Stimulated activated CD8-positive, alpha-beta memory T cell treated with anti-CD3 and anti-CD28 coated beads, Interleukin-7, amount 100 ng/mL, for 24 hours (primary cell): ENCODE measurements around the gene CTDP1.

ENCODE experiments used
- DNase-seq: peaks from one replicate; pipeline ENCODE4 v3.0.0-alpha.2; 2020; ENCODE audit warnings: low read depth

The CTDP1 gene

DNA sequence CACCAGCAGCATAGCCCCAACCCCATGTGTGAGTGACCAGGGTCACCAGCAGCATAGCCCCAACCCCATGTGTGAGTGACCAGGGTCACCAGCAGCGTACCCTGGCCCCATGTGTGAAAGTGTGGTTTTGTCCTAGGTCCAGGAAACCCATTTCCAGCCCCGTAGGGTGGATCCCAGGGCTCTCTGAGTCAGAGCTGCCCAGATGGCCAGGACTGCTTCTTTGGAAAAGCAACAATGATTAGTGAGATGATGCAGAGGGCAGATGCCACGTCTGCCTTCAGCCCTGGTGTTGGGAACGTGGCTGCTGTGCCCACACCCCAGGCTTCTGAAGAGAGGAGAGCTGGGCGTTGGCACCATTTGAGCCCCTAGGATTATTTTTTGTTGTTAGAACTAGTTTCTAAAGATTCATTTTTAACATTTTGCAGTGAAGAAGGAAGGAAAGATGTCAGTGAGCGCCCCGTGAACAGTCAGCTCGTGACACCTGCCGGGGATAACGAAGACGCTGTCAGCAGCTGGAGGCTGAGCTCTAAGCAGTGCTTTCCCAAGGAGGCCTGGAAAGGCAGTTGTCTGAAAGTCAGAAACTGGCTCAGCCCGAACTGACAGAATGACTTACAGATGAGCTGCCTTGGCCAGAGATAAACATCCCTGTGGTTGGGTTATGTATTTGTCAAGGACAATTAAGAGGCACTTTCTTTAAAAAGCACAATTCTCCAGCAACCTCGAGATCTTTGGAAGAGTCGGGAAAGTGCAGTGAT lies 86.1 kb downstream of the CTDP1 start:
- DNase-seq: no peak

GRCh38 chr18:79766308-79766707 lies 86.7 kb downstream of the CTDP1 start:
- no peak for DNase-seq

- no peak for DNase-seq
These were observed 89.1 kb downstream of the CTDP1 start for GRCh38 chr18:79768745-79769144.

DNA sequence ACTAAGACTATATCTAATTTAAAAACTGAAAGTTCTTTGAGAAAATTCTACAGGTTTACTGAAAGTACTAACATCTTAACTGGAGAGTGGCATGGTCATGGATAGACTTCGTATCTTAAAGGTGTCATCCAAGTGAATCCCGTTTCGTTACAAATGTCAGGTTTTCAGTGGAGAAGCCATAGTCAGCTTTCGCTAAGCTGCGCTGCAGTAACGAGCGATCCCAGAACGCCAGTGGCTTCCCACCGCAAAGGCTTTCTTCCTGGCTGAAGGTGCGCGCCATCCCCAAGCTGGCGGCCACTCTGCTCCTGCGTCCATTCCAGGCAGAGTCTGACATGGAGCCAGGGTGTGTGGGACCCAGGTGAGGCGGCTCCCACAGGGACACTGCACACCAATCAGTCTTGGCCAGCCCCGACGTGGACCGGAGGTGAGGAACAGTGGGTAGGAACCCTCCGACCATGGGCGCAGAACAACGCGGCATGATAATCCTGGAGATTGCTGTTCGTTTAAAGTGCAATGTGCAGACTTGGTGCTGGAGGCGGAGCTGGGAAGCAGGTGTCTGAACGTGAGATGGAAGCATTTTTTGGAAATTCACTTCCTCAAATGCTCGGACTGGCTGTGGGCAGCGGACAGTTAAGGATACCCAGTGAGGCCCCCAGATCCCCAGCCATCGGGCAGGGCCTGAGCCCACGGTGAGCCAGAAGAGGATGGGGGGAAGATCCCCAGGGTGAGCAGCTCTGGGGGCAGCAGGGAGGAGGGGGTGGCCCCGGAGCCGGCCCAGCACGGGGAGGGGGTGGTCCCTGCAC lies 90.3 kb downstream of the CTDP1 start:
- no peak for DNase-seq

GRCh38 chr18:79770501-79770815 lies 90.9 kb downstream of the CTDP1 start:
- no peak for DNase-seq

GRCh38 chr18:79770826-79771225 lies 91.2 kb downstream of the CTDP1 start:
- no peak for DNase-seq

- DNase-seq: no peak
These were observed 92.0 kb downstream of the CTDP1 start for GRCh38 chr18:79771446-79772107.

GRCh38 chr18:79772108-79772864 lies 92.7 kb downstream of the CTDP1 start:
- DNase-seq: no peak

DNA sequence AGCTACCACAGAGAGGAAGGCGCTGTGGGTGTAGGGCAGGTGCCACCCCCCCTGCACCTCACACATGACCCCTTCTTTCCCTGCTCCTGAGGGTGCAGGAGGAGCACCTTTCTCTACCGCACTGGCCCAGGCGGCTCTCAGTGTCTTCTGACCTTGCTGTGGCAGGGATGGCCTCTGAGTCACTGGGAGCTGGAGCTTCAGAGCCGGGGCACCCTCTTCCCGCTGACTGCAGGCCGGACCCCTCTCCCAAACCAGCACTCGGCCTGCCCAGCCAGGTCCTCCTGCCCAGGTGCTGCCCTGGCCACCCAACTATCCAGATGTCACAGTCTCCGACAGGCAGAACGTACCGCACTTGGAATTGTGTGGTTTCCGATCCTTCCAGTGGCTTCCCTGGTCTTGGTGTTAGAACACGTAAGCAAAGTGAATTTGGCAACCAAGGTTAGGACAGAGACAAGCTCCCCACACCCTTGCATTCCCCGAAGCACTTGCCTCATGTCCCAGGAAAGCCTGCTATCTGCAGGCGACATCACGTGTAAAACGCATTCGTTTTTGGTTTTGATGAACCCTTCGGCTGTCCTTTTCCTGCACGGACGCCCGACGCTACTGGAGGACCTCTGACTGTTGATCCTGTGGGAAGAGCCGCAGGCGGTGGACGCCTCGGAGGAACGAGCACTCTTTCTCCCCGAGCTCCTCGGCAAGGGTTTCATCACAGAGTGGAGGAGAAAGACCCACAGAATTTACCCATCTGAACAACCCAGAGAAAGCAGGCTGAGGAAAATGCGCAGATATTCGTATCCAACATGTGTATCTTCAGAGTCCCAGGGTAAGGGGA lies 93.5 kb downstream of the CTDP1 start:
- DNase-seq: no peak

DNA sequence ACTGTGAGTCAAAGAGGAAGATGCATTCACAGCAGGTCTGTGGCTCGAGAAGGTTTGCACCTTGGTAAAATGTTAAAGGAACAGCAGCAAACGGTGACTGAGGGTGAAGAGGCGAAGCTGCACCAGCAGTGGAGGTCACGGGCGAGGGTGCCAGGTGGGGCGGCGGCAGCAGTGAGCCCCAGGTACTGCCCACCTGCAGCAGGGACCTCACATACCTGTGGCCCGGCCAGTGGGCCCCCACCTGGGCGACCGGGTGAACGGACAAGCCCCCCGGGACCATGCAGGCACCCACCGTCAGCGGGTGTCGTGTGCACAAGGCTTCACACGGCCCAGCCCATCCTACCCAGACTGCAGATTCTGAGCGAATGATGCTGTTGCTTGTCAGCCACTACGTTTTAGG lies 94.5 kb downstream of the CTDP1 start:
- DNase-seq: no peak

DNA sequence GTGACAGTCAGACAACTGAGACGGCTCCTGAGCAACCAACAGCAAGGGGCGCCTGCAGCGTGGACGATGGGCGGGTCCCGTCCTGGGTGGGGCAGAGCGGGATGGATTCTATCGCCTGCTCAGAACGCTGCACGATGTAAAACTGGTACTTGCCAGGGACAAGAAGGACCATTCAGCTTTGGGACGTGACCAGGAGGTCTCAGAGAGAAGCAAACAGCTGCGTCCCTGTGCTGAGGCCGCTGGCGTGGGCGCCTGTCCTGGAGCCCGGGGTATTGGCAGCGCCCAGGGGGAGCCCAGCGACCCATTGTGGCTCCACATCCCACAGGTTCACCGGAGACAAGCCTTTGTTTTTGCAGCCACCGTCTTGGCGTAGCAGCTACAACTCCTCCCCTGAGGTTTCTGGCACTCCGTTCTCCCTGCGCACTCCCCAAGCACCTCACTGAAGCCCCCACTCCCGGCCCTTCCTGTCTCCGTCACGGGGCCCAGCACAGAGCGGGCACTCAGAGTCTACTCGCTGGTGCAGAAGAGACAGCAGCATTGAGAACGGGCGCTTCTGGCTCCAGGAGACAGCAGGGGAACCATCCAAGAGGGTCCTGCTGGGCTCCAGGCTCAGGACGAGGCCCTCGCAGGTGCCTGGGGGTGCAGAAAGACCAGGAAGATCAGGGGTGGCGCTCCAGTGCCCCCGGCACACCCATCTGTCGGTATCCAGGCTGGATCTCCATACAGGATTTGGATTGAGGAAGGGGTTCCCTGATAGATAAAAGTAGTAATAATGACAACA lies 96.0 kb downstream of the CTDP1 start:
- no peak for DNase-seq

GRCh38 chr18:79776674-79777073 lies 97.1 kb downstream of the CTDP1 start:
- DNase-seq: no peak

DNA sequence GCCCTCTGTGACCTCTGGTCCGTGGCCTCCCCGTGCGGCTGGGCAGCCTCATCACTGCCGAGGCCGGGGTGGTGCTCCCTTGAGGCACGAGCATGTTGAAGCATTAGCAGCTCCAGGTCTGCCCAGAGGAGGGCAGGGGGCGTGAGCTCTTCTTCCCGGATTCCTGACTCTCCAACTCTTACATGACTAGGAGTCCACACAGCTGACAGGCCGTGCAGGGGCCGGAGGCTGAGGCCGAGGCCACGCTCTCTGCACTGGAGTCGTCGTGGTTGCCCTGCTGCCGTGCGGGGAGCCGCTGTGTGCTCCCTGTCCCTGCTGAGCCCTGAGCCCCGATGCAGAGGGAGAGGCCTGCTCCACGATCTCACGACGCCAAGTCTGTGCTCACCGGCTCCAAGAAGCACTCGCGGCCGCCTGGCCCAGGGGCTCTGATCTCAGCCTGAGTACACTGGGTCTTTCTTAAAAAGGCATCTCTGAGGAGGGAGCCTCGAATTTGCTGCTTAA lies 98.7 kb downstream of the CTDP1 start:
- no peak for DNase-seq

DNA sequence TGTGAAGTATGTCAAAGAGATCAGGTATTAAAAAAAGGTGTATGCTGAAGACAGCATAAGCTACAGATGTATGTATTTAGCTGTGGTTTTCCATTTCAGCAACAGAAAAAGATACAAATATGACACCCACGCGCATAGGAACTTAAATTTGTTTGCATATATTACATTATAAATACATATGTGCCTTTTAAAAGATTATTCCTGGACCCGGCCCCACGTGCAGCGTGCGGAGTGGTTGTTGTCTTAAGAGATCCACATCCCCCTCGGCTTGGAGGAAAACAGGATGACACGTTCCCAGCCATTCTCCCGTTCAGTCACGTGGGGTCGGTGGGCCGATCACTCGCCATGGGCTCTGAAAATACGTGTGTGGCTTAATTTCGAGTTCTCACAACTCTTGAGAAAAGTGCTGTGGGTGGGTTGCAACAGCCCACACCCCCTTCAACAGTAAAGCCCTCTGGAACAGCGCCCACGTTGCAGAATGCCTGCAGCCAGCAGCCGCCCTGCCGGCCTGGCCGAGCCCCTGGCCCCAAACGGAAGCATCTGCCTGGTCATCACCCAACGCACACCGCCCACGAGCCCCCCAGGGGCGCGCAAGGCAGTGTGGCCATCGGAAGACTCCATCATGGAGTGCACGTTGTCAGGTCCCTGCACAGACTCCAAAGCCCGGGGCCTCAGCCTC lies 99.6 kb downstream of the CTDP1 start:
- DNase-seq: no peak

DNA sequence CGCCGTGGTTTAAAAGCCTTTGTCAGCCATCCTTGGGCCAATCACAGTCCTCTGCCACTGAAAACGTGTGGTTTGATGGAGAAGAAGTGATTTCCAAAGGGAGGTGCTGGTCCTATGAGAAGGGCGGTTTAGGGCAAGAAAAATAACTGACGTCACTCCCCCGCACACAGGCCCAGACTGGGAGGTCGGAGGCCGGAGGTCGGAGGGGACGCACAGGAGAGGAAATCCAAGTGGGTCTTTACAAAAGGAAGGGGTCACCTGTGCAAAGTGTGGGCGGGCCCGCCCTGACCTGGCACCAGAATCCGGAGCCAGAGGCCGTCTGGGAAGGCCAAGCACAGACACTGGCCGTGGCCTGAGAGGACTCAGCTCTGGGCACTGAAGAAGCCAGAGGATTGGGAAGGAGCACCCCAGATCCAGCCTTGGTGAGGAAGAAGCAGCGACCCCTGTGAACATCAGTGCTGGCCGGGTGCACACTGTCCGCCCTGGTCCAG lies 100.1 kb downstream of the CTDP1 start:
- no peak for DNase-seq

DNA sequence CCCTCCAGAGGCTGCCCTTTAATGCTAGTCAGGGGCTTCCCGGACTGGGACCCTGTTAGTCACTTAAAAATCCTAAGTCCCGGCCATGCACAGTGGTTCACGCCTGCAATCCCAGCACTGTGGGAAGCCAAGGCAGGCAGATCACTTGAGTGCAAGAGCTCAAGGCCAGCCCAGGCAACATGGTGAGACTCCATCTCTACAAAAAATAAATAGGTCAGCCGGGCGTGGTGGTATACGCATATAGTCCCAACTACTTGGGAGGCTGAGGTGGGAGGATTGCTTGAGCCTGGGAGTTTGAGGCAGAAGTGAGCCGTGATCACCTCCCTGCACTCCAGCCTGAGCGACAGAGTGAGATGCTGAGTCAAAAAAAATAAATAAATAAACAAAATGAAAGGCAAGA lies 100.9 kb downstream of the CTDP1 start:
- DNase-seq: no peak

DNA sequence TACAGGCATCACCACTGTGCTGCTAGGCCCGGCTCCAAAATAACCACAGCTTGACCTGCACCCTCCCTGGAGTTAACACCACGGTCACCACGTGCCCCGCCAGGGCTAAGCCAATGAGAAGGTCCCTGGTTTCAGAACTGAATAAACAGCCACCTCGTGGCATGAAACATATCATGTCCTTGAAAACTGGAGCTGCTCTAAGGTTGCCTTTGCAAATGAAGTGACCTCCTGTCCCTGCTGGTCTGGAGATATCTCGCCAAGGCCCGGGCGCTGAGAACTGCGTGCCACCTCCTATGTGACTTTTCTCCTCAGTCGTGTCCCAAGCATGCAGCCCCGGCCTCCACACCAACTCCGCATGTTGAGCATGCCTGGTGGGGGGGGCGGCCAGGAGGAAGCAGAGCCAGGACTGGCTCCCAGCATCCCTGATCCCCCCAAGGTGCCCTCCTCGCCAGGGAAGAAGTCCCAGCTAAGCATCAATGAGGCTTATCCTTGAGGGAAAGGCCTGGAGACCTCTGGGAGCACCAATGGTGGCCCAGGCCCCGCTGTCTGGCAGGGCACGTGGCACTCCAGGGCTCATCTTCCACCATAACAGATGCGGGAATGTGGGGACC lies 101.8 kb downstream of the CTDP1 start:
- no peak for DNase-seq

GRCh38 chr18:79782566-79783308 lies 103.1 kb downstream of the CTDP1 start:
- no peak for DNase-seq
